ENCODE data around the gene EXOC3.
"Not testable (repeated sequence)": the region's sequence is repeated elsewhere in the genome, so short reads cannot be mapped to it uniquely, and the experiment has no call there.

EXOC3 gene

DNA sequence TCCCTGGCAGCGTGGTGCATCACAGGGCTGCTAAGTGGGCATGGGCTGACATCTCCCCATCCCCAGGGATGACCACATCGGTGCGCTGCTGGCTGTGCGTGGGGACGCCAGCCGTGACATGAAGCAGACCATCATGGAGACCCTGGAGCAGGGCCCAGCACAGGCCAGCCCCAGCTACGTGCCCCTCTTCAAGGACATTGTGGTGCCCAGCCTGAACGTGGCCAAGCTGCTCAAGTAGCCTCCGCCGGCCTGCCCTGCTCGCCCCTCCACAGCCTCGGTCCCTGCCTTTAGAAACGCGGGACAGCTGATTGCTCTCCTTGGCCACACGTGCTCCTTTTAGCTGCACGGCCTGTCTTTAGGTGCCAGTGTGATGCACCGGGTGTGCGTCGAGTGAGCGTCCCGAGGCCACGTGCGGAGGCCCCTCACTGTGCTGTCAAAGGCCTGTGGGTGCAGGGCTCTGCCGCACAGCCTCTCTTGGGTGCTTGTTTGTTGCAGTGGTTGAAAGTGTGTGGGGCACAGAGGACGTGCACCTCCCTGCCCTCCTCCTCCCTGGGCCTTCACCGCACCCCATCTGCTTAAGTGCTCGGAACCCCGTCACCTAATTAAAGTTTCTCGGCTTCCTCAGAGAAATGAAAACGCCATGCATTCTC is 23.8 kb downstream of the EXOC3 start:
- in situ Hi-C loops (cut with MboI; ENCODE audit: low pct_unique_long_range_greater_than_20kb, low sequenced_read_pairs), result no loop called here
- DNase-seq, result no peak

- DNase-seq, result no peak
- in situ Hi-C loops (cut with MboI; ENCODE audit: low pct_unique_long_range_greater_than_20kb, low sequenced_read_pairs), result no loop called here
Observed at GRCh38 chr5:468401-468800, 25.4 kb downstream of the EXOC3 start.

DNA sequence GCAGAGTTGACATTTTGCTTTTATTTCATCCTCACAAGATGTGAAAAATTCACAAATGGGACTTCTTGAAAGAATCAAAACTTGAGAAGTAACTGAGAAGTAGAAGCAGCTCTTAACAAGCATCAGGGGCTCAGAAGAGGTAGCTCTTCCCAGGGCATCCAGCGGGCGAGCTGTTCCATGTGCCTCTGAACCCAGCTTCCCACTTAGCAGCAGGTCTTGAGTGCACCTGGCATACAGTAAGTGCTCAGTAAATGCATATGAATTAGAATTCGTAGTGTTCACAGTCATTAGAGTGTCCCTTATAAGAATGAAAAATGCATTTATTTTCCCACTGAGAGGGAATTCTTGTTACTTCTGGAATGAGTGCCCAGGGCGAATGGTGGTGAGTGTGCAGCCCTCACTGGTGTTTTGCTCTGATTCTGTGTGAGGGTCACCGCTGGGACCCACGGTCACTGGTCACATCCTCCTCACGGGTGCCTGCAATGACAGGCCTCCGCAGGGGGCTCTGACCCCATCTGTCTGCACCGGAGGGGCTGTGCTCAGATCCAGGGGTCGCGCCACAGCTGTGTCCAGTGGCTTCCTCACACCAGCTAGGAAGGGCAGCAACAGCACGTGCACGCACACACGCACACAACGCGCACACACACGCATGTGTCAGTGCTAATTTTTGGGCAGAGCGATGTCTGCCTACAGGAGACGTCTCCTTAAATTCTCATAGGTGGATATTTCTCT is 26.9 kb downstream of the EXOC3 start:
- in situ Hi-C loops (cut with MboI; ENCODE audit: low pct_unique_long_range_greater_than_20kb, low sequenced_read_pairs), result no loop called here
- no peak for DNase-seq

DNA sequence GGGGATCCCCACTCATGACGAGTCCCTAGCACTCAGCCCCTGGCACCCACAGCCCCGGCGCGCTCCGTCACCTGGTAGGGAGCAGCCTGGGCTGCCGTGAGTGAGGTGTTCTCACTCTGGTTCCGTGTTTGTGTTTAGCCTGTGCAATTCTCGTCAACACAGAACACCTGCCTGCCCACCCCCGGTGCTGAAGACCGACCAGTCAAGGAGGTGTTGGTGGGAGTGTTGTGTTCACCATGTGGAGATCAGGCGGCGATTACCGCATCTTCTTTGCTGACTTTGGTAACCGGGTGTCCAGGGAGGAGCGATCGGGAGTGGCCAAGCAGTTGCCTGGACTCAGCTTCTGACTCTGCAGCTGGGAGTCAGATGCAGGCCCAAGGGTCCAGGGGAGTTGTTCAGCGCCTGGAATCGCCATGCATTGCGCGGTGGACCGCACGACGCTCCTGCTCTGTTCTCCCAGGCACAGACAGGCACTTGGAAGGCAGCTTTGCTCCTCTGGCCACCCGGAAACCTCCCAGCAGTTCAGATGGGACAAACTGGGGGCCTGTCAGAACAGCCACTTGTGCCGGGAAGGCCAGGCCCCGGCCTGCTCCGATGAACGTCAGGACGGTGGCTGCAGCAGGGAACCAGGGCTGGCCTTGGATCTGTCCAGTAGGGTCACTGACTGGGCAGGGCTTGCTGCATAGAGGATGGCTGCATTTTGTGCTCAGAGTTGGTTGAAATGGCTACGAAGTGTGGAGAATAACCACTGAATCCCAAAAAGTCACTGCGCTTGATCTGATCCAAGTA is 28.2 kb downstream of the EXOC3 start:
- no peak for DNase-seq
- in situ Hi-C loops (cut with MboI; ENCODE audit: low pct_unique_long_range_greater_than_20kb, low sequenced_read_pairs), result no loop called here

GRCh38 chr5:471750-472058 is 28.7 kb downstream of the EXOC3 start:
- in situ Hi-C loops (cut with MboI; ENCODE audit: low pct_unique_long_range_greater_than_20kb, low sequenced_read_pairs), result no loop called here
- DNase-seq, result peak; percentile 54

GRCh38 chr5:472076-472655 is 29.2 kb downstream of the EXOC3 start:
- no peak for DNase-seq
- in situ Hi-C loops (cut with MboI; ENCODE audit: low pct_unique_long_range_greater_than_20kb, low sequenced_read_pairs), result no loop called here

- in situ Hi-C loops (cut with MboI; ENCODE audit: low pct_unique_long_range_greater_than_20kb, low sequenced_read_pairs), result no loop called here
- DNase-seq, result peak; percentile 65
Observed at GRCh38 chr5:472656-473550, 29.9 kb downstream of the EXOC3 start.

DNA sequence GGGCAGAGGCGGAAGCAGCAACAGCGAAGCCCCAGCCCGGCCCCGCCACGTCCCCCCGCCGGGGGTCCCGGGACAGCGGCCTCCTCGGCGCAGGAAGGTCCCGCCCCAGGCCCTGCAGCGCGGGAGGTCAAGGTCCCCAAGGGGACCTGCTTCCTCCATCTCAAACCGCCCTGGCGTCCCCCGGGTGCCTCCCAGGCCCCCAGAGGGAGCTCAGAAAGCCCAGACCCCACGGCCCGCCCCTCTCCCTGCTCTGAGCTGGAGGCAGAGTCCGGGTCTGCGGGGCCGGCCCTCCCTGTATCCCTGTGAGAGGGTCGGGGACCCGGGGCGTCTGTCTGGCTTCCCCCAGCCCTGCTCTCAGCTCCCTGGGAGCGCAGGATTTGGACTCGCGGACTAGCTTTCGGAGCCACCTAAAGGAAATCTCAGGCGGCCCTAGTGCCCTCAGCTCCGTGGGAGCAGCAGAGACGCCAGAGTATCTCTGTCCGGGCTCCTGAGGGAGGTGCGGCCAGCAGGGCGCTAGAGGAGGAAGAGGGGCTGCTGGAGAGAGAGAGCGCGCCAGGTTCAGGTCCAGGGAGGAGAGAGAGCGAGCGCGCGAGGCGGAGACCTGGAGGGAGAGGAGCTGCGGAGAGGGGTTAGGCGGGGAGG is 30.7 kb downstream of the EXOC3 start:
- in situ Hi-C loops (cut with MboI; ENCODE audit: low pct_unique_long_range_greater_than_20kb, low sequenced_read_pairs), result no loop called here
- DNase-seq, result peak; percentile 57

GRCh38 chr5:474232-474839 is 31.4 kb downstream of the EXOC3 start:
- DNase-seq; in situ Hi-C loops (cut with MboI; ENCODE audit: low pct_unique_long_range_greater_than_20kb, low sequenced_read_pairs): not testable (repeated sequence)

- in situ Hi-C loops (cut with MboI; ENCODE audit: low pct_unique_long_range_greater_than_20kb, low sequenced_read_pairs), result no loop called here
- DNase-seq, result no peak
Observed at GRCh38 chr5:474840-475661, 32.1 kb downstream of the EXOC3 start.

DNA sequence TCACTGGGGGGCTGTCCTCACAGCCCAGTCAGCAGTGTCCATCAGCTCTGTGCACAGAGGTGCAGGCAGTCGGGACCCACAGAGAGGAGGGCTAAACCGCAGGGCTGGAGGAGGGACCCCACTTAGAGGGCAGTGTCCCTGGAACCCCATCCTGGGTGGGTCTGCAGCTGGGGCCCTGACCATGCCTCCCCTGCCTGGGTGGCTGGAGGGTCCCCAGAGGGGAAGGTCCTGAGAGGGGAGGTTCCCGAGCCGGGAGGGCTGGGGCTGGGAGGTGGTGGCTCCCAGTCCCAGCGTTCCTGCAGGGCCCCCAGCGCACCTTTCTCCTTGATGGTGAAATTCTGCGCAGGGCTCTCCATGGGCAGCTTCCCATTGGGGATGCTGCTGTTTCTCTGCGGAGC is 32.7 kb downstream of the EXOC3 start:
- in situ Hi-C loops (cut with MboI; ENCODE audit: low pct_unique_long_range_greater_than_20kb, low sequenced_read_pairs), result no loop called here

GRCh38 chr5:476102-476813 is 33.3 kb downstream of the EXOC3 start:
- DNase-seq, result no peak
- in situ Hi-C loops (cut with MboI; ENCODE audit: low pct_unique_long_range_greater_than_20kb, low sequenced_read_pairs), result no loop called here

More for the DNA sequence above, 32.7 kb downstream of the EXOC3 start:
- DNase-seq, result no peak

GRCh38 chr5:476814-477175 is 33.8 kb downstream of the EXOC3 start:
- no peak for DNase-seq
- in situ Hi-C loops (cut with MboI; ENCODE audit: low pct_unique_long_range_greater_than_20kb, low sequenced_read_pairs), result no loop called here

DNA sequence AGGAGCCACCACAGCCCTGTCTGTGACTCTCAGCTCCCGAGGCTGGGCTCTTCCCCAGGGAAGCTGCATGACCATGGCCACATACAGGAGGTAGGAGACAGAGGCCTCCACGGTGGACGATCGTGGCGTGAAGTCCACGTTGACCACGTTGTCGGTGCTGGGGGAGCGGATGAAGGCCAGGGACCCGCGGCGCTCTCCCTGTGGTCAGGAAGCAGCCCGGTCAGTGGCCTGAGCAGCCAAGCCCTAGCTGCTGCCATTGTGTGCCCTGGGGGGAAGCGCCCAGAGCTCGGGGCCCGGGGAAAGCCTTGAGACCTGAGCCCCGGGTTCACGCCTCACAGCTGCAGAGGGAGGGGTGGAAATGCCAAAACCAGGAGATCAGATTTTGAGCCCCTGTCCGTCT is 34.3 kb downstream of the EXOC3 start:
- in situ Hi-C loops (cut with MboI; ENCODE audit: low pct_unique_long_range_greater_than_20kb, low sequenced_read_pairs), result no loop called here
- no peak for DNase-seq

DNA sequence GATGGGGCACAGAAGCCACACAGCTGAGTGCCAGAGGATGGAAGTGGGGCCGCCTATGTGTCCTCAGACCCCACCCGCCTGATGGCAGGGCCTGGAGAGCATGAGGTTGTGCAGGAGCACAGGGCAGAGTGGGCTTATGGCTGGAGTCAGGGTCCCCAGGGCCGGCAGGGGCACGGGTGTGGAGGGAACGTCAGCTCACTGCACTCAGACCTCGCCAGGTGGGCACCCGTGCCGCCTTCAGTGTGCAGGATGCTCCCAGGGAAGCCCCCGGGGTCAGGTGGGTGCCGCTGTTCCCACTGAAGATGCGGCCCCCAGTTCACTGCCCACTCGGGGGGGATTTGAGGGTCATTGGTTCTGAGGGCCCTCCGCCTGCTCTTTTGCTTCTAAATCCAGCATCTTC is 34.9 kb downstream of the EXOC3 start:
- DNase-seq, result no peak
- in situ Hi-C loops (cut with MboI; ENCODE audit: low pct_unique_long_range_greater_than_20kb, low sequenced_read_pairs), result no loop called here

GRCh38 chr5:478369-478981 is 35.5 kb downstream of the EXOC3 start:
- in situ Hi-C loops (cut with MboI; ENCODE audit: low pct_unique_long_range_greater_than_20kb, low sequenced_read_pairs), result no loop called here
- DNase-seq, result no peak

Measured in KBM-7 (cell line).